Progenitor cell of endocrine pancreas (in vitro differentiated cells): ENCODE data around the gene REX1BD. TPM values are rescaled to one million over a fixed set of nuclear protein-coding genes. Genes with fewer than 3 reads are reported as not detected.

ENCODE experiments used
- DNase-seq: peaks from one replicate; pipeline ENCODE4 v3.0.0; 2021; ENCODE audit warnings: low spot score; ENCODE audit not compliant: unreplicated experiment
- H3K27ac Mint-ChIP-seq: 2 replicates; pipeline ENCODE4 v1.8.0; 2021; ENCODE audit warnings: mild to moderate bottlenecking, moderate library complexity, mixed read lengths
- H3K27me3 Mint-ChIP-seq: 2 replicates; pipeline ENCODE4 v1.8.0; 2021; ENCODE audit warnings: mixed read lengths
- H3K36me3 Mint-ChIP-seq: 2 replicates; pipeline ENCODE4 v1.8.0; 2022; ENCODE audit warnings: mixed read lengths; ENCODE audit not compliant: insufficient read depth
- H3K4me1 Mint-ChIP-seq: 2 replicates; pipeline ENCODE4 v1.8.0; 2021; ENCODE audit warnings: low read depth, mixed read lengths
- H3K4me3 Mint-ChIP-seq: 2 replicates; pipeline ENCODE4 v1.8.0; 2021; ENCODE audit warnings: low read depth, mild to moderate bottlenecking, moderate library complexity, mixed read lengths
- H3K9me3 Mint-ChIP-seq: 2 replicates; pipeline ENCODE4 v1.8.0; 2021; ENCODE audit warnings: low read depth, mixed read lengths
- CTCF ChIP-seq: fragments of 200-600 bp; sonication (generic); IDR thresholded peaks from one replicate; pipeline ENCODE4 v1.5.0; 2021; ENCODE audit warnings: antibody characterized with exemption, mild to moderate bottlenecking; ENCODE audit not compliant: unreplicated experiment
- total RNA-seq: library from RNA; stranded (reverse); gene quantifications from 2 replicates; pipeline ENCODE4 v1.2.1, GENCODE V29; 2021

Gene REX1BD
- total RNA-seq, 1 donor from 2014 or later = 66.5 TPM

DNA sequence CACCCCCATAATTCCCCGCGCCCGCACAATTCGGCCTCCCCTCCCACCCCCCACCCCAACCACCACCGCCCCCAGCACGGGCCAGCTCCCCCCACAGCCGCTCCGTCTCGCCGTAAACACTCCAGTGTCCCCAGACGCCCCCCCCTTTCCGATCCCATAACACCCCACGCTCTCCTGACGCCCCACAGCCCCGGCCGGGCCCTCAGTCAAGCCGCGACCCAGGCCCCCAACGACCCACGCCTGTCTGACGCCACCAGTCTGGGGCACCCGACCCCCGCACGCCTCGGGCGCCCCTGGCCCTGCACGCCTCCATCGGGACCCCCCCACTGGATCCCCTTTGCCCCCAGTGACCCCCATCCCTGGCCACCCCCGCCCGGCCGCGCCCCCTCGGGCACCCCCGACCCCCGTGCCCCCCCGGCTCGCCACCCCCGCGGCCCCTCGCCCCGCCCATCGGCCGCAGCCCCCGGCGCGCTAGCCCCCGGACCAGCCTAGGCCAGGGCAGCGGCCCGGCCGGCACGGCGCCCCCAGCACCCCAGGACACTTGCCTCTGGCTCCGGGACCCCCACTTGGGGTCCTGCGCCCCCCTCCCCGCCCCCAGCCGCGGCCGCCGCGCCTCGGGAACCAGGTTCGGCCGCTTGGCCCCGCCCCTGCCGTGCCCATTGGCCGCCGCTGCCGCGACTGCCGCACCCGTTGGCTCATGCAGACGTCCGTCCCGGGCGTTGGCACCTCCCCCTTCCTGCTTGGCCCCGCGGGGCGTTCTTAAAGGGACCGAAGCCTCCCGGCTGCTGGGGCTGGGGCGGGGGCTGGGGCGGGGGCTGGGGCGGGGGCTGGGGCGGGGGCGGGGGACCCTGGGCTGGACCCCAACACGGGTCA, 45.4 kb upstream of the REX1BD start, which contains the start of gene FKBP8:
FKBP8 (minus strand) TSS at position 633 of the 873 bp plus-strand sequence. CDS start 1,603 bp downstream, outside the sequence.
- Mint-ChIP-seq H3K4me3 (peak within 1 kb of the TSS; percentile 79), H3K4me1 (peaks cover 6% of the 10 kb centered on the region), H3K27me3 (no peaks in the 10 kb centered on the region), H3K9me3 (no peaks in the 10 kb centered on the region), H3K27ac (peak within 1 kb of the TSS; percentile 80), H3K36me3 (peaks cover 3% of the 10 kb centered on the region)
- peak; percentile 89 for DNase-seq
- TF ChIP-seq CTCF = no peak

GRCh38 chr19:18543814-18544475, 44.7 kb upstream of the REX1BD start:
- peak overlapping the region; percentile 80 for H3K27ac Mint-ChIP-seq
- DNase-seq = no peak
- peaks cover 6% of the 10 kb centered on the region for H3K4me1 Mint-ChIP-seq
- H3K9me3 Mint-ChIP-seq = no peaks in the 10 kb centered on the region
- peaks cover 3% of the 10 kb centered on the region for H3K36me3 Mint-ChIP-seq
- H3K4me3 Mint-ChIP-seq = peak overlapping the region; percentile 77
- no peaks in the 10 kb centered on the region for H3K27me3 Mint-ChIP-seq
- no peak for TF ChIP-seq CTCF

DNA sequence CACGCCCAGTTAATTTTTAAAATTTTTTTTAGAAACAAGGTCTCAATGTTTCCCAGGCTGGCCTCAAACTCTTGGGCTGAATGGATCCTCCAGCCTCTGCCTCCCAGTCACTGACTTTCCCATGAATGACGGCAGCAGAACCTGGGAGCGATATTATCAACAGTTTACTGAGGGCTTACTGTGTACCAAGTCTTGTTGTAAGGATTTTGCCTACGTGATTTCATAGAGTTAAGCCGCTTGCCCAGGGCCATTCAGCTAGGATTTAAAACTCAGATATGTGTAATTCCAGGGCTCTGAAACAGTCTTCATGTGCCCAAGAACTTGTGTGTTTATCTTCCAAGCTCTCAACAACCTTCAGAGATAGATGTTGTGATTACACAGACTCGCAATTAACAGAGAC, 37.0 kb upstream of the REX1BD start:
- H3K36me3 Mint-ChIP-seq = no peaks in the 10 kb centered on the region
- DNase-seq = no peak
- no peaks in the 10 kb centered on the region for H3K4me1 Mint-ChIP-seq
- H3K9me3 Mint-ChIP-seq = no peaks in the 10 kb centered on the region
- no peak overlapping the region for H3K27ac Mint-ChIP-seq
- H3K4me3 Mint-ChIP-seq = no peak overlapping the region
- no peaks in the 10 kb centered on the region for H3K27me3 Mint-ChIP-seq
- TF ChIP-seq CTCF = no peak

DNA sequence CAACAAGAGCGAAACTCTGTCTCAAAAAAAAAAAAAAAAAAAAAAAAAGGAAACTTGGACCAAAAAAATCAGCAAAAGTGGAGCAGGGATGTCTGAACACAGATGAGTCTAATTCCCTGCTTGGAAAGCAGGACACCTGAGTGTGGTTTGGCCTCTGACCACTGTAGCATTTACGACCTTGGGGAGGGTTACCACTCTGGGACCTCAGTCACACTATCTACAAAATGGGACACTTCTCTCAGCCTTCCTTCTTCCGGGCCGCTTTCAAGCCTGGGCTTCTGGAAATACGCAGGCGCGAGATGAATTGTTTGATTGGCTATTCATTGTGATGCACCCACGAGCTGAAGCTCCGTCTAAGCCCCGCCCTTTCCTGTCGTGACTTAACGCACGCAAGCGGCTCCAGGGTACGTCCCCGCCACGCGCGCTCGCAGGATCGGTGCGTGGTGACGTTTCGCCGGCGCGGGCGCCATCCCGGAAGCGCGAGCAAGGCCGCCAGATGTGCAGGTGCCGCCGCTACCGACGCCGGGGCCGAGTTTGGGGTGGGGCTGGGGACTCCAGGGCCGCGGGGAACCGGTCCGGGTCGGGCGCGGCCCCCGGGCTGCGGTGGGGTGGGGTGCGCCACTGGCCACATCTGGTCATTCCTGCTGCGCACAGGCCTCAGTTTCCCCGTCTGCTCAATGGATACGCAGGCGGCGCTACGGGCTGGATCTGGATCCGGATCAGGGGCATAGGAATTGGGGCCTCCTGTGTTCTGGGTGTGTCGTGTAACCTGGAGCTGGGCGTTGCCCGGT, 31.0 kb upstream of the REX1BD start, which contains the start of gene KXD1:
KXD1 (plus strand) TSS at position 460 of the 791 bp plus-strand sequence. CDS start 4,187 bp downstream, outside the sequence.
- peak within 1 kb of the TSS; percentile 84 for H3K4me3 Mint-ChIP-seq
- H3K36me3 Mint-ChIP-seq = no peaks in the 10 kb centered on the region
- no peak for TF ChIP-seq CTCF
- DNase-seq = peak; percentile 70
- H3K4me1 Mint-ChIP-seq = peaks cover 5% of the 10 kb centered on the region
- no peaks in the 10 kb centered on the region for H3K9me3 Mint-ChIP-seq
- H3K27ac Mint-ChIP-seq = peak within 1 kb of the TSS; percentile 92
- H3K27me3 Mint-ChIP-seq = no peaks in the 10 kb centered on the region

GRCh38 chr19:18558202-18558555, 30.4 kb upstream of the REX1BD start:
- TF ChIP-seq CTCF = no peak
- H3K36me3 Mint-ChIP-seq = no peaks in the 10 kb centered on the region
- peak overlapping the region; percentile 84 for H3K4me3 Mint-ChIP-seq
- no peaks in the 10 kb centered on the region for H3K27me3 Mint-ChIP-seq
- no peak for DNase-seq
- H3K4me1 Mint-ChIP-seq = peaks cover 5% of the 10 kb centered on the region
- H3K9me3 Mint-ChIP-seq = no peaks in the 10 kb centered on the region
- peak overlapping the region; percentile 73 for H3K27ac Mint-ChIP-seq
